Prostate gland (tissue), 2 donors: Measurements from ENCODE around the gene ATF6.

ENCODE experiments used
- POLR2A ChIP-seq: fragments of 450-650 bp; IDR thresholded peaks from one replicate; pipeline ENCODE4 v1.6.1; 2016; ENCODE audit warnings: antibody characterized with exemption, mild to moderate bottlenecking
- POLR2AphosphoS5 ChIP-seq: sonication (generic); formaldehyde crosslinking; IDR thresholded peaks from one replicate; pipeline ENCODE4 v1.6.1; 2017; ENCODE audit warnings: antibody characterized with exemption
- TF ChIP-seq, protein P1 (sequence below), 4 experiments: fragments of 200-600 bp in 2 of 4; fragments of 450-650 bp in 2 of 4; sonication (generic) in 2 of 4; IDR thresholded peaks; 1 replicate in 3 of 4; 2 replicates in 1 of 4; pipeline ENCODE4 v1.5.1; 2016 to 2019; ENCODE audit warnings: antibody characterized with exemption in 4 of 4, mild to moderate bottlenecking in 2 of 4, moderate library complexity in 2 of 4

DNA sequence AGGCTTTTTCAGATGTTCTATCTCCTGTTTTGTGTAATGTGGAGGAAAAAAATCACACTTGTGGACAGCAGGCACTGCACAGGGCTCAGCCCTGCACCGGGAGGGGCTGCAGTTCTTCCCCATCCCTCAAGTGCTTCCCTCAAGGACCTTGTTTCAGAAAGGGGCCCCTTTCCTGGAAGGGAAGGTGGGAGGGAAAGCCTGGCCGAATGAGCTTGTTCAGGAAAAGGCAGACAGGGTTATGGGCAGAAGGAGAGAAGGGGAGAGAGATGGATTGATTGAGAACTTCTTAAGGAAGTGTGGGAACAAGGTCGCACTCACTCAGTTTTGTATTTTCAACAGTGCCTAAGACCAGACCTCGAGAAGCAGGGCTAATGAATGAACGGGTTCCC lies 216.4 kb downstream of the ATF6 start:
- TF ChIP-seq POLR2A (no peak), POLR2AphosphoS5 (no peak)
- TF ChIP-seq, protein P1, sequence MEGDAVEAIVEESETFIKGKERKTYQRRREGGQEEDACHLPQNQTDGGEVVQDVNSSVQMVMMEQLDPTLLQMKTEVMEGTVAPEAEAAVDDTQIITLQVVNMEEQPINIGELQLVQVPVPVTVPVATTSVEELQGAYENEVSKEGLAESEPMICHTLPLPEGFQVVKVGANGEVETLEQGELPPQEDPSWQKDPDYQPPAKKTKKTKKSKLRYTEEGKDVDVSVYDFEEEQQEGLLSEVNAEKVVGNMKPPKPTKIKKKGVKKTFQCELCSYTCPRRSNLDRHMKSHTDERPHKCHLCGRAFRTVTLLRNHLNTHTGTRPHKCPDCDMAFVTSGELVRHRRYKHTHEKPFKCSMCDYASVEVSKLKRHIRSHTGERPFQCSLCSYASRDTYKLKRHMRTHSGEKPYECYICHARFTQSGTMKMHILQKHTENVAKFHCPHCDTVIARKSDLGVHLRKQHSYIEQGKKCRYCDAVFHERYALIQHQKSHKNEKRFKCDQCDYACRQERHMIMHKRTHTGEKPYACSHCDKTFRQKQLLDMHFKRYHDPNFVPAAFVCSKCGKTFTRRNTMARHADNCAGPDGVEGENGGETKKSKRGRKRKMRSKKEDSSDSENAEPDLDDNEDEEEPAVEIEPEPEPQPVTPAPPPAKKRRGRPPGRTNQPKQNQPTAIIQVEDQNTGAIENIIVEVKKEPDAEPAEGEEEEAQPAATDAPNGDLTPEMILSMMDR (IDR thresholded peaks at IDR 0.05): no peak
